ENCODE results near the gene MAP4K2. TPM values are rescaled to one million over a fixed set of nuclear protein-coding genes. Genes with fewer than 3 reads are reported as not detected.
A peak's percentile ranks its signal among the peaks of the same experiment; 100 is the strongest.

The MAP4K2 gene
- total and polyA plus RNA-seq, 9 of the 15 experiments (the other 6 are each of a cell fraction or from before 2014, with no cell fraction given): 0.13 to 14.5 (median 7.3) TPM

- no peak for TF ChIP-seq CUX1 (CRISPR knock-in tag; IDR thresholded peaks at IDR 0.05)
- peak; percentile 24 for TF ChIP-seq SAP30 (IDR thresholded peaks at IDR 0.05; ENCODE audit: borderline replicate concordance, insufficient read depth, low read depth, low read length, poor library complexity, severe bottlenecking)
- no peak for TF ChIP-seq KLF1 (tag; IDR thresholded peaks at IDR 0.05)
- TF ChIP-seq NCOA1 (IDR thresholded peaks at IDR 0.05; ENCODE audit: low read depth): no peak
- TF ChIP-seq NCOA6 (IDR thresholded peaks at IDR 0.05): no peak
- TF ChIP-seq POLR2G (IDR thresholded peaks at IDR 0.05; ENCODE audit: low read depth, low read length): peak; percentile 71
- TF ChIP-seq LCOR (CRISPR knock-in tag; IDR thresholded peaks at IDR 0.05): no peak; the same call in 1 of the 2 replicates
- no peak for TF ChIP-seq MBD2 (IDR thresholded peaks at IDR 0.05; ENCODE audit: borderline replicate concordance, low read depth)
- TF ChIP-seq NCOA2 (IDR thresholded peaks at IDR 0.05; ENCODE audit: partially characterized antibody in 2 of 2): no peak
- no peak for TF ChIP-seq ZNF239 (CRISPR knock-in tag; IDR thresholded peaks at IDR 0.05)
- TF ChIP-seq MAFG (tag; conservative IDR thresholded peaks at IDR 0.05): no peak
- no peak for TF ChIP-seq TFAM (CRISPR knock-in tag; conservative IDR thresholded peaks at IDR 0.05)
- TF ChIP-seq E2F6 (IDR thresholded peaks at IDR 0.05; ENCODE audit: borderline replicate concordance in 1 of 2, extremely low read depth in 1 of 2, insufficient read depth in 1 of 2, insufficient read length in 1 of 2, low read depth in 1 of 2, low read length in 1 of 2, poor library complexity in 1 of 2, severe bottlenecking in 1 of 2): peak in 1 of 2 experiments; percentile 85
- peak; percentile 65; the same call in 1 of the 2 replicates for TF ChIP-seq CREB1 (IDR thresholded peaks at IDR 0.05)
- no peak for TF ChIP-seq CREB1 (CRISPR knock-in tag; IDR thresholded peaks at IDR 0.05)
- no peak for TF ChIP-seq ZNF740 (CRISPR knock-in tag; IDR thresholded peaks at IDR 0.05)
- TF ChIP-seq ZNF740 (tag; IDR thresholded peaks at IDR 0.05): no peak
- TF ChIP-seq TRIM28 (IDR thresholded peaks at IDR 0.05): no peak
- no peak for TF ChIP-seq ZC3H4 (CRISPR knock-in tag; IDR thresholded peaks at IDR 0.05; ENCODE audit: borderline replicate concordance)
- no peak for TF ChIP-seq TOE1 (IDR thresholded peaks at IDR 0.05; ENCODE audit: borderline replicate concordance)
- no peak for TF ChIP-seq TOE1 (CRISPR knock-in tag; IDR thresholded peaks at IDR 0.05; ENCODE audit: borderline replicate concordance, low read depth)
- no peak for TF ChIP-seq SMAD4 (CRISPR knock-in tag; conservative IDR thresholded peaks at IDR 0.05)
These were observed 450 bp downstream of the MAP4K2 start (continued) for GRCh38 chr11:64802370-64803157.

All from K562 (cell line).